Heart left ventricle (tissue), 16 donors: ENCODE data around the gene ZNF689. TPM values are rescaled to one million over a fixed set of nuclear protein-coding genes. Genes with fewer than 3 reads are reported as not detected.

ENCODE experiments used
- ATAC-seq, 4 donors: fragments of 200-7000 bp; cut with Tn5 transposase; one replicate each; pipeline ENCODE4 v1.9.1; 2020 to 2022; ENCODE audit warnings: moderate library complexity in 4 of 4, mild to moderate bottlenecking in 3 of 4, moderate number of reproducible peaks in 1 of 4
- DNase-seq, 5 donors: peaks; one replicate each; pipeline ENCODE4 v3.0.0-alpha.2; 2020
- H3K27ac ChIP-seq, 12 donors: fragments of 200-600 bp; sonication (generic) in 4 of 12; one replicate each; pipeline versions ENCODE4 v1.5.0 to v1.8.0; 2016 to 2022; ENCODE audit warnings: mild to moderate bottlenecking in 2 of 12
- H3K27me3 ChIP-seq, 9 donors: fragments of 200-600 bp; sonication (generic) in 2 of 9; one replicate each; pipeline versions ENCODE4 v1.5.1 to v1.8.0; 2016 to 2022; ENCODE audit warnings: mild to moderate bottlenecking in 3 of 9
- H3K36me3 ChIP-seq, 9 donors: fragments of 200-600 bp; sonication (generic) in 2 of 9; one replicate each; pipeline versions ENCODE4 v1.5.0 to v1.8.0; 2018 to 2022; ENCODE audit warnings: mild to moderate bottlenecking in 2 of 9
- H3K4me1 ChIP-seq, 12 donors: fragments of 200-600 bp; sonication (generic) in 4 of 12; one replicate each; pipeline versions ENCODE4 v1.5.0 to v1.8.0; 2016 to 2022; ENCODE audit warnings: mild to moderate bottlenecking in 3 of 12
- H3K4me3 ChIP-seq, 12 donors: fragments of 200-600 bp; sonication (generic) in 4 of 12; one replicate each; pipeline versions ENCODE4 v1.5.0 to v1.8.0; 2017 to 2022; ENCODE audit warnings: mild to moderate bottlenecking in 9 of 12, moderate library complexity in 4 of 12
- H3K9me3 ChIP-seq, 12 donors: fragments of 200-600 bp; sonication (generic) in 4 of 12; one replicate each; pipeline versions ENCODE4 v1.5.0 to v1.8.0; 2016 to 2022; ENCODE audit warnings: mild to moderate bottlenecking in 1 of 12
- POLR2A ChIP-seq, 2 donors: fragments of 450-650 bp; IDR thresholded peaks; one replicate each; pipeline ENCODE4 v1.6.1; 2017; ENCODE audit warnings: antibody characterized with exemption in 2 of 2, mild to moderate bottlenecking in 2 of 2, moderate library complexity in 2 of 2
- WGBS, 4 donors: extraction: QIAGEN DNeasy Blood & Tissue Kit in 2 of 4; methylation state at CpG; one replicate each; pipeline versions ENCODE4 v1.1.5 to v1.1.7; 2013 to 2018; 5-methylcytosine and 5-hydroxymethylcytosine counted together
- intact Hi-C, 10 donors: fragments of 100-400 bp; cut with DNase I; formaldehyde crosslinking; loops; one replicate each; pipeline versions ENCODE4 v1.11.1 to v1.14.2; 2022
- polyA plus RNA-seq, 2 donors: library from polyadenylated mRNA; stranded (reverse); fragments of 200-250 nt; gene quantifications; one replicate each; pipeline ENCODE4 v1.2.3, GENCODE V29; 2013
- total RNA-seq, 9 donors: library from RNA; depleted of rRNA in 2 of 9; stranded (reverse); fragments of >200 nt in 2 of 9; fragmentation: NEBNext Ultra II Directional in 3 of 9; extraction: Animal tissue kit (Norgen Biotek cat#: 25700) in 3 of 9; gene quantifications; one replicate each; pipeline versions ENCODE4 v1.1.0 to v1.2.4, GENCODE V29; 2016 to 2023
- TF ChIP-seq, protein P1 (sequence below), 12 donors: fragments of 200-600 bp; sonication (generic) in 4 of 12; IDR thresholded peaks; one replicate each; pipeline versions ENCODE4 v1.5.0 to v1.8.0; 2018 to 2022; ENCODE audit warnings: antibody characterized with exemption in 12 of 12, mild to moderate bottlenecking in 5 of 12
- donor health status: ischemic (EF 13 %, LVEDD 7.1; RV severe dilation, severe dysfunction).
- donor health status: healthy with polysubstance abuse.
- donor health status: DM: no; HTN: yes; CAD: no.
- donor health status: DM: no; HTN: no; CAD: no.
- donor health status: ischemic (EF 25% LVEDD 6.9; RV normal size, moderate dysfunction).
- donor health status: ischemic (EF 25% LVEDD 5.7; RV mildly dilated, moderate dysfunction).
- donor health status: healthy.
- donor health status: DM: yes; HTN: yes; CAD: no.
- donor health status: ischemic (EF 35%, LVEDD 5.7; RV mildly dilated, moderate dysfunction).
- donor health status: nonischemic (EF 11% LVEDD 7.7; RV severe dilation, severe dysfunction).
- donor health status: DM: yes; HTN: yes; CAD: no.
- donor health status: PGD.
- donor health status: ischemic (EF 29% LVEDD 5.4; RV normal size, mild dysfunction).
- donor health status: nonischemic (EF 23%, LVEDD 6.1; RV moderate dilation, normal function).

Gene ZNF689
- total and polyA plus RNA-seq, 11 donors = 2.7 to 7.9 (median 6.5) TPM

DNA sequence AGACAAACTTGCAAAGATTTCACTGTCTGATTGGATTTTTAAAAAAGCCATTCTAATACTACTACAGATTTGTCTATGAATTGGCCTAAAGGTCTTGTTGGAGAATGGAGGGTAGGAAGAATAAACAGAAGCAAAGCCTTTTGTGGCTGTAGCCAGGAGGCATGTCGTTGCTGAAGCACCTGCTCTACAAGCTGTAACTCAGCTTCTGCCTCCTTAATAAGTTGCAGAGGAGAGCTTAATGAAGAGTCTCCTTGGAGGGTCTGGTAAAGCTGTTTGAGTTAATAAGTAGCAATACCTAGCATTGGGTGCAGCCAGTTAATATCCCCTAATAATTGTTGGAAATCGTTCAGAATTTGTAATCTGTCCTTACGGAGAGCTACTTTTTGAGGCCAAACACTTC is 10.0 kb upstream of the ZNF689 start:
- no peak for ATAC-seq
- no peaks in the 10 kb centered on the region for H3K9me3 ChIP-seq
- no peak for TF ChIP-seq POLR2A (IDR thresholded peaks at IDR 0.05)
- TF ChIP-seq, protein P1, sequence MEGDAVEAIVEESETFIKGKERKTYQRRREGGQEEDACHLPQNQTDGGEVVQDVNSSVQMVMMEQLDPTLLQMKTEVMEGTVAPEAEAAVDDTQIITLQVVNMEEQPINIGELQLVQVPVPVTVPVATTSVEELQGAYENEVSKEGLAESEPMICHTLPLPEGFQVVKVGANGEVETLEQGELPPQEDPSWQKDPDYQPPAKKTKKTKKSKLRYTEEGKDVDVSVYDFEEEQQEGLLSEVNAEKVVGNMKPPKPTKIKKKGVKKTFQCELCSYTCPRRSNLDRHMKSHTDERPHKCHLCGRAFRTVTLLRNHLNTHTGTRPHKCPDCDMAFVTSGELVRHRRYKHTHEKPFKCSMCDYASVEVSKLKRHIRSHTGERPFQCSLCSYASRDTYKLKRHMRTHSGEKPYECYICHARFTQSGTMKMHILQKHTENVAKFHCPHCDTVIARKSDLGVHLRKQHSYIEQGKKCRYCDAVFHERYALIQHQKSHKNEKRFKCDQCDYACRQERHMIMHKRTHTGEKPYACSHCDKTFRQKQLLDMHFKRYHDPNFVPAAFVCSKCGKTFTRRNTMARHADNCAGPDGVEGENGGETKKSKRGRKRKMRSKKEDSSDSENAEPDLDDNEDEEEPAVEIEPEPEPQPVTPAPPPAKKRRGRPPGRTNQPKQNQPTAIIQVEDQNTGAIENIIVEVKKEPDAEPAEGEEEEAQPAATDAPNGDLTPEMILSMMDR (IDR thresholded peaks at IDR 0.05) = no peak
- DNase-seq = no peak
- no peaks in the 10 kb centered on the region for H3K27me3 ChIP-seq
- H3K36me3 ChIP-seq = no peaks in the 10 kb centered on the region
- peaks cover 0 to 4% (median 0%) of the 10 kb centered on the region in 12 donors for H3K4me1 ChIP-seq
- 60 to 66% (median 64%) methylated on average over 3 of the region's 3 CpGs for WGBS, 4 donors
- no peak overlapping the region for H3K27ac ChIP-seq
- intact Hi-C loops = loop anchor here in 3 of 10 donors (5.0 to 10.0 kb wide), 3 partner anchors 85 to 185 kb away; partner anchors contain the start of genes DCTPP1 (in 2 of the 3) and ZNF747 (in 1 of the 3)
- no peak overlapping the region for H3K4me3 ChIP-seq

DNA sequence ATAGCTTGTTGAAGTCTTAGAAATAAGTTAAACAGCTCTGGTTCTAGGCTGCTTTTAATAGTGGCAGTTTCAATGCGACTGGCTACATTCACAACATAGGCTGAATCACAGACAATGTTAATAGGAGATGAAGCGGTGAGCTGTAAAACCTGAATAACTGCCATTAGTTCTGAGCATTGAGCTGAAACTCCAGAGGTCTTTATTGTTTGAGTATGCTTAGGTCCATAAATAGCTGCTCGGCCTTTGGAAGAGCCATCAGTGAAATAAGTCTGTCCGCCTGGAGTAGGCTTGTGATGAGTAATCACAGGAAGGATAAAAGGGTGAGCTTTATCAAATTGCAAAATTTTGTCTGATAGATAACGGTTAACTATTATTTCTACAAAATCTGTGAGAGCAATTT is 9.4 kb upstream of the ZNF689 start:
- Histone ChIP-seq H3K36me3 (no peaks in the 10 kb centered on the region), H3K4me3 (no peak overlapping the region), H3K27me3 (no peaks in the 10 kb centered on the region), H3K4me1 (peaks cover 0 to 4% (median 0%) of the 10 kb centered on the region in 12 donors), H3K9me3 (no peaks in the 10 kb centered on the region), H3K27ac (no peak overlapping the region)
- whole genome bisulfite sequencing, 4 donors = 84 to 89% (median 87%) methylated on average over 5 of the region's 5 CpGs
- DNase-seq (no peak), ATAC-seq (no peak)
- TF ChIP-seq, protein P1 (IDR thresholded peaks at IDR 0.05) = no peak
- no peak for TF ChIP-seq POLR2A (IDR thresholded peaks at IDR 0.05)
- intact Hi-C loops = loop anchor here in 5 of 10 donors (5.0 to 10.0 kb wide), 5 partner anchors 85 to 185 kb away; partner anchors contain the start of genes DCTPP1 (in 2 of the 5), SEPHS2 (in 2 of the 5) and ZNF747 (in 1 of the 5)

DNA sequence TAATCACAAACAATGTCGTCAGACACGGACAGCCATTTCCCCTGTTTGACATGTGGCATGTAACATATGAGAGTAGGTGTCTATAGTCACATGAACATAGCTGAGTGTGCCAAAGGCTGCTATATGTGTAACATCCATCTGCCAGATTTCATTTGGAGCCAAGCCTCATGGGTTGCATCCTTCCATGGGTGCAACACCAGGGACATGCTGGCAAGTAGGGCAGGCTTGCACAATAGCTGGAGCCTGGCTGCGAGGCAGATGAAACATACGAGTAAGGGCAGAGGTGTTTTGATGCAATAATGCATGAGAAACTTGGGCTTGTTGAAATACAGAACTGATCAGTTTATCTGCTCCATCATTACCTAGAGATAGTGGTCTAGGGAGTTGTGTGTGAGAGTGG is 9.0 kb upstream of the ZNF689 start:
- no peak overlapping the region for H3K27ac ChIP-seq

DNA sequence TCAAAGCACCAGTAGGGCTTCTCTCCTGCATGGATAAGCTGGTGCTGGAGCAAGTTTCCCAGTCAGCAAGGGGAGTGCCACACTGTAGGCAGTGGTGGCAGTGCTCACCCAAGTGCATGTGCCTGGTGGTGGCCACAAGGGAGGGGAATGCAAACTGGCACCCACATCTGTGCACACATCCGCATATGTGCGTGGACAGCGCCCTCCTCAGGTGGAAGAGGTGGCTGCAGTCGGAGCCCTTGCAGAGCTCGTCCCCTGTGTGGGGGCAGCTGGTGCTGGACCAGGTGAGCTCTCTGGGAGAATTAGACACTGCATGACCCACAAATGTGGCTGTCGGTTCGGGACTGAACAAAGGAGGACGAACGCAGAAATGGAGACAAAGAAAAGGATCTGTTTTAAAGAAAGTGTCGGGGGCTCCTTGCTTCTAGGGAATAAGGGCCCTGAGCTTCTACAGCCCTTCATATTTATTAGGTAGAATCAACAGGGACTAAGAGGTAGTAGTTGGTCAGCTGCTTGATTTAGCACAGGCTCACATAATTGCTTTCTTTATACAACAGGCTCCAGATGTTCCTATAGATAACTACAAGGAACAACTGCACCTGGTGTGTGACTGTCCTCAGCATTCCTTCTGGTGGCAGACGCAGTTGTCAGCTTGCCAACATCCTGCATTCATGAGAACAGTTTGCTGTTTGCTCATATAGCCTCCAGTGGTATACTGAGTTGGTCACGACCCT is 5.3 kb upstream of the ZNF689 start:
- ATAC-seq (peak in 3 of 4 donors; percentile 64 to 76 (median 72)), DNase-seq (peak; percentile 19 to 75 (median 48))
- WGBS, 4 donors = 36 to 56% (median 37%) methylated on average over 9 to 12 of the region's 12 CpGs
- Histone ChIP-seq H3K36me3 (no peaks in the 10 kb centered on the region), H3K4me1 (peaks cover 0 to 12% (median 0%) of the 10 kb centered on the region in 12 donors), H3K9me3 (no peaks in the 10 kb centered on the region), H3K27ac (no peak overlapping the region), H3K4me3 (no peak overlapping the region), H3K27me3 (no peaks in the 10 kb centered on the region)
- TF ChIP-seq POLR2A (IDR thresholded peaks at IDR 0.05) = no peak
- TF ChIP-seq, protein P1 (IDR thresholded peaks at IDR 0.05) = peak in 11 of 12 donors; percentile 30 to 57 (median 45)
- intact Hi-C loops = loop anchor here in 2 of 10 donors (5.0 to 10.0 kb wide), 2 partner anchors 168 to 171 kb away; partner anchors contain the start of gene SEPHS2 (in 2 of the 2)

More for the DNA sequence above, 9.0 kb upstream of the ZNF689 start:
- TF ChIP-seq POLR2A (IDR thresholded peaks at IDR 0.05) = no peak
- TF ChIP-seq, protein P1 (IDR thresholded peaks at IDR 0.05) = no peak
- H3K27me3 ChIP-seq = no peaks in the 10 kb centered on the region
- 83 to 90% (median 86%) methylated on average over 4 of the region's 4 CpGs for WGBS, 4 donors
- DNase-seq (no peak), ATAC-seq (no peak)
- H3K4me3 ChIP-seq = no peak overlapping the region
- H3K36me3 ChIP-seq = no peaks in the 10 kb centered on the region
- intact Hi-C loops = loop anchor here in 2 of 10 donors (5.0 to 10.0 kb wide), 2 partner anchors 172 to 174 kb away; partner anchors contain the start of gene SEPHS2 (in 2 of the 2)
- H3K4me1 ChIP-seq = peaks cover 0 to 7% (median 0%) of the 10 kb centered on the region in 12 donors
- H3K9me3 ChIP-seq = no peaks in the 10 kb centered on the region
